Muscle of leg (tissue), 11 donors: ENCODE measurements around the gene LDLRAD3. TPM values are rescaled to one million over a fixed set of nuclear protein-coding genes. Genes with fewer than 3 reads are reported as not detected.

Experiments used
- DNase-seq: peaks from one replicate; pipeline ENCODE4 v3.0.0; 2013
- H3K27ac ChIP-seq: one replicate; pipeline ENCODE4 v1.5.1; 2013; ENCODE audit warnings: mild to moderate bottlenecking, low read length, control low read depth
- H3K27me3 ChIP-seq: one replicate; pipeline ENCODE4 v1.6.1; 2013; ENCODE audit warnings: low read length; ENCODE audit not compliant: control insufficient read depth, insufficient read depth
- H3K36me3 ChIP-seq: one replicate; pipeline ENCODE4 v1.6.1; 2013; ENCODE audit warnings: low read length; ENCODE audit not compliant: control insufficient read depth, insufficient read depth
- H3K4me1 ChIP-seq: one replicate; pipeline ENCODE4 v1.6.1; 2013; ENCODE audit warnings: low read length; ENCODE audit not compliant: control insufficient read depth, insufficient read depth
- H3K4me3 ChIP-seq: one replicate; pipeline ENCODE4 v1.5.1; 2013; ENCODE audit warnings: low read length, control low read depth
- H3K9me3 ChIP-seq: replicated peaks from 2 replicates; pipeline ENCODE4 v1.6.1; 2013; ENCODE audit warnings: low read depth, low read length; ENCODE audit not compliant: control insufficient read depth
- WGBS: methylation state at CpG from one replicate; pipeline ENCODE4 v1.1.5; 2013; ENCODE audit warnings: missing lambda C conversion rate; ENCODE audit not compliant: insufficient coverage; 5-methylcytosine and 5-hydroxymethylcytosine counted together
- polyA plus RNA-seq, 8 donors: library from polyadenylated mRNA; unstranded; fragments of 120-200 nt; gene quantifications; one replicate each; pipeline versions ENCODE4 v1.2.1 to v1.2.3, GENCODE V29; 2013; ENCODE audit warnings: inconsistent platforms in 1 of 8, low replicate concordance in 1 of 8; ENCODE audit not compliant: insufficient read length in 8 of 8, insufficient read depth in 1 of 8
- total RNA-seq: library from RNA; stranded (reverse); fragments of 120-200 nt; gene quantifications from one replicate; pipeline ENCODE4 v1.2.4, GENCODE V29; 2013

The LDLRAD3 gene
- total and polyA plus RNA-seq, 9 donors = 12.0 to 28.6 (median 20.9) TPM

DNA sequence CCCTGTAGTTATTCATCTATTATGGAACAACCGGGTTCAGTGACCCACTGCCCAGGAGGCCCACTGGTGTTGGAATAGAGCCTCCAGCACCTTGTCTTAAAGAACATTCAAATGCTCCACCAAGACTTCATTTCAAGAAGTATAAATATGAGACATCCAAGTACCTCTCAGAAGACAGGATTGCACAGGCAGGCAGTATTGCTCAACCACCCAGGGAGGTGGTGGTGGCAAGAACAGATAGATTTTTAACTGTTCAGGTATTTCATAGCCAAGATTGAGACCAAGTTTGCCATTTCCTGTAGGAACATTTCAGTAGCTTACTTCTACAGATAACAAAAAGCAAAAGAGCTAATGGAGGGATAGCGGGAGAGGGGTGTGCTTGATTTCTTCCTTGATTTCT lies 266.7 kb downstream of the LDLRAD3 start:
- Histone ChIP-seq H3K4me3 (no peak overlapping the region), H3K4me1 (peaks cover 21% of the 10 kb centered on the region), H3K27ac (no peak overlapping the region), H3K36me3 (peaks cover 2% of the 10 kb centered on the region), H3K9me3 (no peaks in the 10 kb centered on the region), H3K27me3 (no peaks in the 10 kb centered on the region)
- DNase-seq = no peak
- WGBS = no CpG with 5 or more reads among the region's 2 CpGs

GRCh38 chr11:36211761-36212430 lies 268.0 kb downstream of the LDLRAD3 start:
- no CpG with 5 or more reads among the region's 8 CpGs for WGBS
- Histone ChIP-seq H3K36me3 (peaks cover 6% of the 10 kb centered on the region), H3K9me3 (no peaks in the 10 kb centered on the region), H3K4me3 (no peak overlapping the region), H3K4me1 (peaks cover 21% of the 10 kb centered on the region), H3K27ac (no peak overlapping the region), H3K27me3 (no peaks in the 10 kb centered on the region)
- DNase-seq = peak; percentile 38

GRCh38 chr11:36212564-36213392 lies 268.9 kb downstream of the LDLRAD3 start:
- 50% methylated on average over 3 of the region's 7 CpGs for WGBS
- no peak for DNase-seq
- H3K9me3 ChIP-seq = no peaks in the 10 kb centered on the region
- no peak overlapping the region for H3K4me3 ChIP-seq
- H3K36me3 ChIP-seq = peaks cover 10% of the 10 kb centered on the region
- no peak overlapping the region for H3K27ac ChIP-seq
- H3K27me3 ChIP-seq = no peaks in the 10 kb centered on the region
- H3K4me1 ChIP-seq = peaks cover 21% of the 10 kb centered on the region

GRCh38 chr11:36213393-36213840 lies 269.6 kb downstream of the LDLRAD3 start:
- peak; percentile 47 for DNase-seq
- WGBS = 95% methylated on average over 7 of the region's 7 CpGs
- peaks cover 13% of the 10 kb centered on the region for H3K36me3 ChIP-seq
- peaks cover 21% of the 10 kb centered on the region for H3K4me1 ChIP-seq
- H3K4me3 ChIP-seq = no peak overlapping the region
- H3K27me3 ChIP-seq = no peaks in the 10 kb centered on the region
- H3K27ac ChIP-seq = no peak overlapping the region
- peaks cover 3% of the 10 kb centered on the region for H3K9me3 ChIP-seq

DNA sequence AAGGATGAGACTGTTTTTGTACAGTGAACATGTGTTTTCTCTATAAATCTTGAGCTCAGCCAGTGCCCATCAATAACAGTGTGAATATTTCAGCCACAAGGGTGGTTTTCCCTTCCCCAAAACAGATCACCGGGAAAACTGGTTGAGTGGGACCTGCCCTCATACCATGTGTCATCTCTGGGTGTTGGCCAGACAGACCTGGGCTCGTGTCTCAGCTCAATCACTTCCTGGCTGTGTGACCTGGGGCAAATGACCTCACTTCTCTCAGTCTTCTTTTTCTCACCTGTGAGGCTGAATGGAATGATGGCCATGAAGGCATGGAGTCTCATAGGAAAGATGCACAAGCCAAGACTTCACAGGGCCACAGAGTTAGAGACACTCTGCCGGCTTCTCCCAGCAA lies 270.6 kb downstream of the LDLRAD3 start:
- H3K36me3 ChIP-seq = peaks cover 14% of the 10 kb centered on the region
- peaks cover 3% of the 10 kb centered on the region for H3K9me3 ChIP-seq
- H3K27ac ChIP-seq = no peak overlapping the region
- H3K4me3 ChIP-seq = no peak overlapping the region
- WGBS = 47% methylated on average over 2 of the region's 3 CpGs
- peaks cover 21% of the 10 kb centered on the region for H3K4me1 ChIP-seq
- no peaks in the 10 kb centered on the region for H3K27me3 ChIP-seq
- no peak for DNase-seq

DNA sequence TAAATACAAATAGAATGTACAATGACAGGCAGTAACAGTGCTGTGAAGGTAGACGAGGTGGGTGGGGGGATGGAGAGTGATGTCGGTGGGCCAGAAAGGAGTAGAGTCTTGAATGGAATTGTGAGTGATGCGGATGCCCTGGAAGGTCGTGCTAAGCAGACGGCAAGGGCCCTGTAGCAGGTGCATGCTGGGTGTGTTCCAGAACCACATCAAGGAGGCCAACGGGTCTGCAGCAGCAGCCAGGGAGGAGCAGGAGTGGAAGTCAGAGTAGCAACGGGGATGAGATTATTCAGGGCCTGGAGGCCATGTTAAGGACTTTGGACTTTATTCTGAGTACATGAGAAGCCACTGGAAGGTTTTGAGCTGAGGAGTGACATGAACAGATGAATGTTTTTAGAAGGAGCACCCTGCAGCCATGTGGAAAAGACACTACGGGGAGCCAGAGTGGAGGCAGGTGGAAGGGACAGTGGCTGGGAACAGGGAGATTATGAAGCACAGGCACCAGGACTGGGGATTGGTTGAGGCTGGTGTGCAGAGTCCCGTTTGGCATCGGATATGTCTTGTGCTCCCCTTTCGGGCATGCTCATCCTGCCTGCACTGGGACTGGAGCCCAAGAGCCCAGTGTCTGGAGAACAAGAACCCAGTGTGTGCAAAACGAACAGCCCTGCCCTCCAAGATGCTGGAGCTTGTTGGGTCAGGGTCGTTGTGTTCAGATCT lies 271.3 kb downstream of the LDLRAD3 start:
- DNase-seq = no peak
- Histone ChIP-seq H3K4me1 (peaks cover 21% of the 10 kb centered on the region), H3K9me3 (peaks cover 7% of the 10 kb centered on the region), H3K36me3 (peaks cover 14% of the 10 kb centered on the region), H3K27me3 (no peaks in the 10 kb centered on the region), H3K4me3 (no peak overlapping the region), H3K27ac (no peak overlapping the region)
- WGBS = 68% methylated on average over 13 of the region's 13 CpGs

DNA sequence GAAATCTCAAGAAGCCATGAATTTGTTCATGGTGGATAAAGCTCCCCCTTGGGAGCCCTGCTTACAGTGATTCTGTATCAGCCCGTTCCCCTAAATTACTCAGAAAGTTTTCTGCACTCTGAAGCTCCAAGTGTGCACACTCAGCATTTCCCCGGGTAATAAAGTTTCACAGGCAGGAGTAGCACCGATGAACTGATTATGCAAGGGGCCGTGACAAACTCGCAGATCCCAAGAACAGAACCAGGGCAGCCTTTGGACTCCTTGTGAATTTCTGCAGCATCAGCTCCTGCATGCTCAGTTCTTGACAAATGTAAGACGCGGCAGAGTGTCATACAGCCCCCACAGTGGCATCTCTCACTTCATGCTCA lies 271.8 kb downstream of the LDLRAD3 start:
- WGBS = 75% methylated on average over 7 of the region's 7 CpGs
- no peak for DNase-seq
- H3K9me3 ChIP-seq = peaks cover 8% of the 10 kb centered on the region
- no peak overlapping the region for H3K4me3 ChIP-seq
- no peaks in the 10 kb centered on the region for H3K27me3 ChIP-seq
- H3K27ac ChIP-seq = no peak overlapping the region
- peaks cover 14% of the 10 kb centered on the region for H3K36me3 ChIP-seq
- peaks cover 21% of the 10 kb centered on the region for H3K4me1 ChIP-seq

GRCh38 chr11:36216061-36216615 lies 272.3 kb downstream of the LDLRAD3 start:
- Histone ChIP-seq H3K4me3 (no peak overlapping the region), H3K36me3 (peaks cover 14% of the 10 kb centered on the region), H3K27me3 (no peaks in the 10 kb centered on the region), H3K27ac (no peak overlapping the region), H3K9me3 (peaks cover 8% of the 10 kb centered on the region), H3K4me1 (peaks cover 21% of the 10 kb centered on the region)
- 100% methylated on average over 2 of the region's 3 CpGs for WGBS
- no peak for DNase-seq

DNA sequence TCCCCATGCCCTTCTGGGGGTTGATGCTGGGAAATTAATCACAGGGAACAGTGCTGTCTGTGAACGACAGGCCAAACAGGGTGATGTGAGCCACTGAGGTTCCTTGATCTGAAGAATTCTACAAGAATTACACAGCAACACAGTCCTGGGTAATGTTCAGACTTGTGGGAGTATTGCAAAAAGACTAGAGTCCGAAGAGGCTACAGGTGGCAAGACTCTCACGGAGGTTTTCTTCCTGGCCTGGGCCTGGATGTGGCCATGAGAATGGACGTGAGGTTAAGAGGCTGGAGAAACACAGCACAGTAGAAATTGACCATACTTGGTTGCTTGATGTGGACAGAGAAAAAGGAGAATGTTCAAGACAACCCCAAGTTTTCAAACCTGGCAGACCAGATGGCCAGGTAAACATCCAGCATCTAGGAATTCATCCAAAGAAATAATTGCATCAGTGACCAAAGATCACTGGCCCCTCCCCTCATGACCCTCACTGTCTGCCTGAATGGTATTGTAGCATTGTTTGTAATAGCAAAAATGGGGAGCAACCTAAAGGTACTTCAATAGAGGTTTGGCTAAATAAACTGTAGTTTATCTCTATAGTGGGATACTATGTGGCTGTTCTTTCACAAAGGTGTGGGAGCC lies 274.5 kb downstream of the LDLRAD3 start:
- WGBS = 98% methylated on average over 3 of the region's 4 CpGs
- Histone ChIP-seq H3K4me3 (no peak overlapping the region), H3K4me1 (peaks cover 7% of the 10 kb centered on the region), H3K36me3 (peaks cover 14% of the 10 kb centered on the region), H3K9me3 (peaks cover 8% of the 10 kb centered on the region), H3K27ac (no peak overlapping the region), H3K27me3 (no peaks in the 10 kb centered on the region)
- no peak for DNase-seq
